AG04449 (cell line): ENCODE results near the gene DYNLT2.

Experiments
- CTCF ChIA-PET: fragments of 350-600 bp; formaldehyde crosslinking; extraction: SDS; loops from one replicate; lab custom pipeline; 2021; ENCODE audit warnings: antibody characterized with exemption; lab: Yijun Ruan, JAX
- POLR2A ChIA-PET: fragments of 400-600, 350-600 bp; formaldehyde crosslinking; extraction: SDS; loops from one replicate; lab custom pipeline; 2020; ENCODE audit warnings: antibody characterized with exemption, inconsistent platforms; lab: Yijun Ruan, JAX
- DNase-seq: peaks from one replicate; pipeline ENCODE4 v3.0.0-alpha.2; 2010; ENCODE audit warnings: low read depth, low spot score
- H3K4me3 ChIP-seq: 2 replicates; pipeline ENCODE4 v1.5.1; 2011; ENCODE audit warnings: low read depth, mild to moderate bottlenecking, control low read depth, low read length
- CTCF ChIP-seq: IDR thresholded peaks from one replicate; pipeline ENCODE4 v1.5.1; 2011; ENCODE audit warnings: mild to moderate bottlenecking, moderate library complexity, low read length, control low read depth, inconsistent platforms; ENCODE audit not compliant: insufficient read depth; ENCODE audit errors: missing control alignments

DYNLT2 gene

GRCh38 chr6:169763308-169763707 is 11.9 kb upstream of the DYNLT2 start:
- ChIA-PET POLR2A (no interaction called here), CTCF (interaction anchor here (1.5 kb wide), 1 partner anchor 68 kb away, joined by 3 read pairs; no protein-coding TSS in a partner anchor)
- no peak for DNase-seq
- no peak overlapping the region for H3K4me3 ChIP-seq
- no peak for TF ChIP-seq CTCF

DNA sequence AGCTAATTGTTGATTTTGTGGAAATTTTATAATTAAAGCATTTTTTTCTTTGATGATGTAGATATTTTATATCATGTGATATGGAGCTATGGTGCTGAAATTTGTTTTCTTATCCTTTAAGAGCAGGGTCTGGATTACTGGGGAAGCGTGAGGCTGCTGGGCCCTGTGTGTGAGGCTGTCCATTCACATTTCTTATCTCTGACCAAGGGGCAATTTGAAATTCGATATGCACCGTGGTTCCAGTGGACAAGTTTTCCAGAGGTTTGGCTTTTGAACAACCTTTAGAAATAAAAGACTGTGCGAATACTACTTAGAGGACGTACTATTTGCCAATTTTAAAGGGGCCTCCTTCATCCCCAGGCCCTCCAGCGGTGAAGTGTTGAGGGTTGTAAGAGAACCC is 3.8 kb upstream of the DYNLT2 start:
- TF ChIP-seq CTCF = no peak
- H3K4me3 ChIP-seq = no peak overlapping the region
- ChIA-PET CTCF (interaction anchor here (0.7 kb wide), 1 partner anchor 121 kb away, joined by 3 read pairs; no protein-coding TSS in a partner anchor), POLR2A (no interaction called here)
- DNase-seq = no peak

- CTCF ChIA-PET = interaction anchor here (0.8 to 1.4 kb wide), 4 partner anchors 12 to 778 kb away, joined by 3 read pairs; no protein-coding TSS in a partner anchor
- DNase-seq = no peak
- TF ChIP-seq CTCF = no peak
- POLR2A ChIA-PET = interaction anchor here (1.0 to 1.2 kb wide), 2 partner anchors 26 to 802 kb away, joined by 3 read pairs; partner anchors contain the start of gene TBP
- peak overlapping the region; percentile 83 for H3K4me3 ChIP-seq
Measured at GRCh38 chr6:169752074-169752623, 777 bp upstream of the DYNLT2 start.

DNA sequence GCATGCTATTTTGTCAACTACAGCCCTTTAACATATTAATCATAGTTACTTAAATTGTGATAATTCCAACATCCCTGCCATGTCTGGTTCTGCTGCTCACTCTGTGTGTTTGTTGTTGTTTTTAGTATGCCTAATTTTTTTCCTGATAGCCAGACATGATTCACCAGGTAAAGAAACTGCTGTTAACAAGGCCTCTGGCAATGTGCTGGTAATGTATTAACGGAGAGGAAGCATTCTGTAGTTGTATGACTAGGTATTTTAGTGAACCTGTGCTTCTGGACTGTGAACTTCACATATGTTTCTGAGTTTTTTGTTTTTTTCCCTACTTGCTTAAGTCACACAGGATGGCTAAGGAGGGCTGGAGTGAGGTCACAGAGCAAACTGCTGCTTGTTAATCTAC is 4.8 kb downstream of the DYNLT2 start:
- ChIA-PET CTCF (no interaction called here), POLR2A (no interaction called here)
- no peak overlapping the region for H3K4me3 ChIP-seq
- no peak for DNase-seq
- no peak for TF ChIP-seq CTCF

GRCh38 chr6:169745405-169745804 is 6.0 kb downstream of the DYNLT2 start:
- DNase-seq = no peak
- no peak overlapping the region for H3K4me3 ChIP-seq
- POLR2A ChIA-PET = no interaction called here
- no peak for TF ChIP-seq CTCF
- CTCF ChIA-PET = no interaction called here

DNA sequence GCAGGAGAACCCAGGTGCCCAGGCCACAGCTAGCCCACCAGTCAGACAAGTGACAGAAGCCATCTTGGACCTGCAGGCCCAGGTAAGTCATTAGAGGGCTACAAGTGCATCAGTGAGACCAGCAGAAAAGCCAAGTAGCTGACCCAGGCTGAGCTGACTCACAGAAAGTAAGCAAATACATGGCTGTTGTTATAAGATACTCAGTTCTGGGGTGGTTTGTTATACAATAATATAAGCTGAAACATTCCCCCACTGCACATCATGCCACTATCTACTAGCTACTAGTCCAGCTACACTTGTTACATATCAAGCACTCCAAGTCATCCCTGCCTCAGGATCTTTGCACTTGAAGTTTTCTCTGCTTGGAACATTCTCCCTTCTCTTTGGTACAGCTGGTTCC is 10.0 kb downstream of the DYNLT2 start:
- ChIA-PET CTCF (interaction anchor here (1.7 kb wide), 1 partner anchor 9 kb away, joined by 7 read pairs; no protein-coding TSS in a partner anchor), POLR2A (no interaction called here)
- no peak for DNase-seq
- TF ChIP-seq CTCF = no peak
- no peak overlapping the region for H3K4me3 ChIP-seq
